Mucosa of rectum (tissue), 2 donors: ENCODE measurements around the gene LHPP.

ENCODE experiments used
- H3K27ac ChIP-seq, 2 donors: one replicate each; pipeline ENCODE4 v1.7.0; 2013; ENCODE audit warnings: inconsistent platforms in 2 of 2, low read depth in 2 of 2, low read length in 2 of 2
- H3K27me3 ChIP-seq, 2 donors: one replicate each; pipeline ENCODE4 v1.7.0; 2013; ENCODE audit warnings: low read length in 2 of 2; ENCODE audit not compliant: control insufficient read depth in 2 of 2, insufficient read depth in 2 of 2
- H3K36me3 ChIP-seq, 2 donors: one replicate each; pipeline ENCODE4 v1.7.0; 2013; ENCODE audit warnings: low read length in 2 of 2; ENCODE audit not compliant: control insufficient read depth in 2 of 2, insufficient read depth in 2 of 2
- H3K4me1 ChIP-seq, 2 donors: one replicate each; pipeline ENCODE4 v1.7.0; 2013; ENCODE audit warnings: low read length in 2 of 2, mild to moderate bottlenecking in 1 of 2; ENCODE audit not compliant: control insufficient read depth in 2 of 2, insufficient read depth in 2 of 2
- H3K4me3 ChIP-seq, 2 donors: one replicate each; pipeline ENCODE4 v1.7.0; 2013; ENCODE audit warnings: low read length in 2 of 2
- H3K9ac ChIP-seq, 2 donors: one replicate each; pipeline ENCODE4 v1.7.0; 2013; ENCODE audit warnings: low read length in 2 of 2, low read depth in 1 of 2, mild to moderate bottlenecking in 1 of 2
- H3K9me3 ChIP-seq, 2 donors: one replicate each; pipeline ENCODE4 v1.7.0; 2013; ENCODE audit warnings: low read length in 2 of 2; ENCODE audit not compliant: control insufficient read depth in 2 of 2
- donor health status: healthy.
- donor health status: Normal muscosa, but diverticular disease.

Gene LHPP

DNA sequence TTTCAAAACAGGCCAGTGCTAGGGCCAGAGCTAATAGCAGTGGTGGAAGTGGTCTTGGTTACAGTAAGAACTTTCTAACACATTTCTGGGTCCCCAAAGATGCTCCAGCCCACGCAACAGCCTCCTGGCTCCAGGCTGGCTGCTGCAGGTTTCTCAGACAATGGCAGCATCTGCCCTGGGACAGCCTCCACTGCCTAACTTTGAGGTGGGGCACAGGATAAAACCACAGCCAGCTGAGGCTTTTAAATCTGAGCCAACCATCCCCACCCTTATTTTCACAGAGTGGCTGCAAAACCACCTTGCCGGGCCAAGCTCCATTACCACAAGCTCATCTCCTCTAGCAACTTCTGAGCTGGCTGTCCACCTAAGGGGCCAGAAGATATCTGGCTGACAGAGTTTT lies 197.8 kb downstream of the LHPP start:
- peaks cover 20 to 32% of the 10 kb centered on the region in 2 donors for H3K36me3 ChIP-seq
- H3K9me3 ChIP-seq, result no peaks in the 10 kb centered on the region
- peaks cover 0 to 10% of the 10 kb centered on the region in 2 donors for H3K4me1 ChIP-seq
- no peak overlapping the region for H3K27ac ChIP-seq
- H3K4me3 ChIP-seq, result no peak overlapping the region
- H3K9ac ChIP-seq, result no peak overlapping the region
- H3K27me3 ChIP-seq, result no peaks in the 10 kb centered on the region

- Histone ChIP-seq H3K27ac (no peak overlapping the region), H3K4me3 (no peak overlapping the region), H3K4me1 (peaks cover 0 to 4% of the 10 kb centered on the region in 2 donors), H3K9me3 (no peaks in the 10 kb centered on the region), H3K9ac (no peak overlapping the region), H3K36me3 (peaks cover 20 to 39% of the 10 kb centered on the region in 2 donors), H3K27me3 (no peaks in the 10 kb centered on the region)
Observed at GRCh38 chr10:124660404-124661125, 198.9 kb downstream of the LHPP start.

DNA sequence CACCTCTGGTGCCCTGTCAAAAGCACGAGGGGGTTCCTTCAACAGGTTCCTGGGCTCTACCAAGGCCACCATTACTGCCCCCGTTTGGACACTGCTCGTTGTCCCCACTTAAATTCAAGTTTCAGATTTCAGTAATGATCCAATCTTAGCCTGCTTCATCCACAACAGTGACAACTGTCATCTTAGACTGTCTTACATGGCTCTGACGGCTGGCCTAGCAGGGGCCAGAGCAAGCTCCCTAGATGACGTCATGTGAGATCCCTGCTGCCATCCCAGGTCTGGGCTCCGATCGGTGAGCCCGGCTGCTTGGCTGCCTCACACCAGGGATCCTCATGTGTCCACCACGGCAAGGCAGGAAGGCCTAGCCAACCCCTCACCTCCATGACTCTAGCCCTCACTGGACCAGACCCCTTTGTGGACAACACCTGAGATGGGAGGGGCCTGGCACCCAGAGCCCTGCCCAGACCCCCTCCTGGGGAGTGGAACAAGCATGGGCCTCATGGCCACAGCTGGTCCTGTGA lies 200.1 kb downstream of the LHPP start:
- H3K4me1 ChIP-seq, result peaks cover 10% of the 10 kb centered on the region in 2 donors
- no peaks in the 10 kb centered on the region for H3K9me3 ChIP-seq
- H3K27ac ChIP-seq, result no peak overlapping the region
- H3K27me3 ChIP-seq, result no peaks in the 10 kb centered on the region
- peaks cover 20 to 30% of the 10 kb centered on the region in 2 donors for H3K36me3 ChIP-seq
- no peak overlapping the region for H3K4me3 ChIP-seq
- H3K9ac ChIP-seq, result no peak overlapping the region

- Histone ChIP-seq H3K9ac (no peak overlapping the region), H3K27ac (no peak overlapping the region), H3K27me3 (no peaks in the 10 kb centered on the region), H3K9me3 (no peaks in the 10 kb centered on the region), H3K36me3 (peaks cover 20 to 34% of the 10 kb centered on the region in 2 donors), H3K4me3 (no peak overlapping the region), H3K4me1 (peaks cover 16 to 21% of the 10 kb centered on the region in 2 donors)
Observed at GRCh38 chr10:124663228-124663627, 201.6 kb downstream of the LHPP start.
